ENCODE data around the gene GPC5. TPM values are rescaled to one million over a fixed set of nuclear protein-coding genes. Genes with fewer than 3 reads are reported as not detected.
"Not testable (repeated sequence)": the region's sequence is repeated elsewhere in the genome, so short reads cannot be mapped to it uniquely, and the experiment has no call there.

GPC5 gene
- total RNA-seq, 1 experiment from 2014 or later: 0.21 TPM

GRCh38 chr13:91776611-91777193, 378.3 kb downstream of the GPC5 start:
- Histone ChIP-seq H3K27me3 (replicated peaks; ENCODE audit: insufficient read depth, low read depth, low read length, poor library complexity) (no peaks in the 10 kb centered on the region), H3K4me3 (ENCODE audit: low read depth, low read length, poor library complexity, severe bottlenecking) (no peak overlapping the region), H3K36me3 (ENCODE audit: insufficient read depth, low read length, poor library complexity, severe bottlenecking) (no peaks in the 10 kb centered on the region), H3K9me3 (ENCODE audit: low read depth, low read length, poor library complexity, severe bottlenecking) (no peaks in the 10 kb centered on the region), H3K27ac (ENCODE audit: low read depth, low read length, poor library complexity, severe bottlenecking) (no peak overlapping the region), H3K4me1 (ENCODE audit: insufficient read depth, low read length, poor library complexity, severe bottlenecking) (peaks cover 13% of the 10 kb centered on the region)
- no peak for DNase-seq (ENCODE audit: low spot score)
- no peak for TF ChIP-seq EZH2 (IDR thresholded peaks at IDR 0.05; ENCODE audit: borderline replicate concordance, low read depth, low read length, poor library complexity, severe bottlenecking)
- intact Hi-C loops (cut with micrococcal nuclease; ENCODE audit: unreplicated experiment): no loop called here
- ChIA-PET POLR2A (ENCODE audit: low non-redundant PET) (no interaction called here), CTCF (no interaction called here)
- no TSS peak for BruUV-seq (replicated peaks)

- Histone ChIP-seq H3K36me3 (ENCODE audit: insufficient read depth, low read length, poor library complexity, severe bottlenecking) (no peaks in the 10 kb centered on the region), H3K4me1 (ENCODE audit: insufficient read depth, low read length, poor library complexity, severe bottlenecking) (peaks cover 10% of the 10 kb centered on the region), H3K27ac (ENCODE audit: low read depth, low read length, poor library complexity, severe bottlenecking) (no peak overlapping the region), H3K27me3 (replicated peaks; ENCODE audit: insufficient read depth, low read depth, low read length, poor library complexity) (no peaks in the 10 kb centered on the region), H3K4me3 (ENCODE audit: low read depth, low read length, poor library complexity, severe bottlenecking) (no peak overlapping the region), H3K9me3 (ENCODE audit: low read depth, low read length, poor library complexity, severe bottlenecking) (no peaks in the 10 kb centered on the region)
- BruUV-seq (replicated peaks): no TSS peak
- POLR2A ChIA-PET (ENCODE audit: low non-redundant PET): no interaction called here
- TF ChIP-seq EZH2 (IDR thresholded peaks at IDR 0.05; ENCODE audit: borderline replicate concordance, low read depth, low read length, poor library complexity, severe bottlenecking) (no peak), CTCF (conservative IDR thresholded peaks at IDR 0.05; ENCODE audit: low read depth, low read length) (no peak)
- CTCF ChIA-PET: no interaction called here
- DNase-seq (ENCODE audit: low spot score): no peak
- intact Hi-C loops (cut with micrococcal nuclease; ENCODE audit: unreplicated experiment): no loop called here
Observed at GRCh38 chr13:91778123-91778522, 379.7 kb downstream of the GPC5 start.

- H3K4me1 ChIP-seq (ENCODE audit: insufficient read depth, low read length, poor library complexity, severe bottlenecking); H3K36me3 ChIP-seq (ENCODE audit: insufficient read depth, low read length, poor library complexity, severe bottlenecking); H3K27me3 ChIP-seq (replicated peaks; ENCODE audit: insufficient read depth, low read depth, low read length, poor library complexity); POLR2A ChIA-PET (ENCODE audit: low non-redundant PET); H3K9me3 ChIP-seq (ENCODE audit: low read depth, low read length, poor library complexity, severe bottlenecking); H3K4me3 ChIP-seq (ENCODE audit: low read depth, low read length, poor library complexity, severe bottlenecking); BruUV-seq (replicated peaks); H3K27ac ChIP-seq (ENCODE audit: low read depth, low read length, poor library complexity, severe bottlenecking): not testable (repeated sequence)
- intact Hi-C loops (cut with micrococcal nuclease; ENCODE audit: unreplicated experiment): loop anchor here (5.0 kb wide), 1 partner anchor 405 kb away; no protein-coding TSS in a partner anchor
- CTCF ChIA-PET: interaction anchor here (0.9 to 1.0 kb wide), 2 partner anchors 59 to 401 kb away, joined by 3 to 4 read pairs; no protein-coding TSS in a partner anchor
- TF ChIP-seq CTCF (conservative IDR thresholded peaks at IDR 0.05; ENCODE audit: low read depth, low read length): peak; percentile 42
- DNase-seq (ENCODE audit: low spot score): peak; percentile 20
Observed at GRCh38 chr13:91781982-91782691, 383.7 kb downstream of the GPC5 start.

All from A673 (cell line).